Suprapubic skin (tissue), 4 donors: ENCODE results near the gene DERL3. TPM values are rescaled to one million over a fixed set of nuclear protein-coding genes. Genes with fewer than 3 reads are reported as not detected.

Experiments used
- DNase-seq, 2 donors: peaks; one replicate each; pipeline ENCODE4 v3.0.0-alpha.2; 2019; ENCODE audit warnings: low spot score in 2 of 2
- H3K27ac ChIP-seq: fragments of 200-600 bp; sonication (generic); one replicate; pipeline ENCODE4 v1.5.1; 2019
- H3K27me3 ChIP-seq: fragments of 200-600 bp; sonication (generic); one replicate; pipeline ENCODE4 v1.5.1; 2019
- H3K36me3 ChIP-seq: fragments of 200-600 bp; sonication (generic); one replicate; pipeline ENCODE4 v1.5.1; 2019
- H3K4me1 ChIP-seq: fragments of 200-600 bp; sonication (generic); one replicate; pipeline ENCODE4 v1.5.1; 2019
- H3K4me3 ChIP-seq: fragments of 200-600 bp; sonication (generic); one replicate; pipeline ENCODE4 v1.5.1; 2019; ENCODE audit warnings: mild to moderate bottlenecking
- H3K9me3 ChIP-seq: fragments of 200-600 bp; sonication (generic); one replicate; pipeline ENCODE4 v1.5.1; 2019
- CTCF ChIP-seq, 2 donors: fragments of 200-600 bp in 1 of 2; fragments of 450-650 bp in 1 of 2; sonication (generic) in 1 of 2; IDR thresholded peaks; one replicate each; pipeline ENCODE4 v1.5.1; 2016 to 2019; ENCODE audit warnings: antibody characterized with exemption in 2 of 2, mild to moderate bottlenecking in 1 of 2, moderate library complexity in 1 of 2
- EP300 ChIP-seq: sonication (generic); formaldehyde crosslinking; IDR thresholded peaks from one replicate; pipeline ENCODE4 v1.6.1; 2017; ENCODE audit warnings: antibody characterized with exemption
- POLR2A ChIP-seq, 2 donors: fragments of 450-650 bp; IDR thresholded peaks; one replicate each; pipeline ENCODE4 v1.6.1; 2017; ENCODE audit warnings: antibody characterized with exemption in 2 of 2, mild to moderate bottlenecking in 2 of 2, moderate library complexity in 2 of 2
- POLR2AphosphoS5 ChIP-seq, 3 donors: sonication (generic); formaldehyde crosslinking; IDR thresholded peaks; one replicate each; pipeline ENCODE4 v1.6.1; 2017; ENCODE audit warnings: antibody characterized with exemption in 3 of 3
- WGBS: methylation state at CpG from one replicate; pipeline ENCODE4 v1.1.5; 2018; 5-methylcytosine and 5-hydroxymethylcytosine counted together
- total RNA-seq, 4 donors: library from RNA; depleted of rRNA; stranded (reverse); fragments of >200 nt; gene quantifications; one replicate each; pipeline ENCODE4 v1.1.0, GENCODE V29; 2016

DERL3 gene
- total RNA-seq, 4 donors from 2014 or later: 0.34 to 0.94 (median 0.56) TPM; not detected in 1

- Histone ChIP-seq H3K4me1 (peaks cover 58% of the 10 kb centered on the region), H3K9me3 (no peaks in the 10 kb centered on the region), H3K4me3 (peak overlapping the region; percentile 95), H3K27ac (peak overlapping the region; percentile 100), H3K27me3 (no peaks in the 10 kb centered on the region), H3K36me3 (peaks cover 10% of the 10 kb centered on the region)
- WGBS: 1% methylated on average over 4 of the region's 5 CpGs
- TF ChIP-seq POLR2A (IDR thresholded peaks at IDR 0.05): no peak
- DNase-seq: no peak
Measured at GRCh38 chr22:23787600-23787896, 51.3 kb downstream of the DERL3 start.

- peak in 1 of 3 donors; percentile 46 for TF ChIP-seq POLR2AphosphoS5 (IDR thresholded peaks at IDR 0.05)
- no peak for TF ChIP-seq EP300
- peak in 1 of 2 donors; percentile 44 for TF ChIP-seq POLR2A (IDR thresholded peaks at IDR 0.05)
- TF ChIP-seq CTCF (IDR thresholded peaks at IDR 0.05): no peak
- Histone ChIP-seq H3K27me3 (no peaks in the 10 kb centered on the region), H3K4me1 (peaks cover 57% of the 10 kb centered on the region), H3K9me3 (no peaks in the 10 kb centered on the region), H3K27ac (peak within 1 kb of the TSS; percentile 100), H3K4me3 (peak within 1 kb of the TSS; percentile 95), H3K36me3 (peaks cover 4% of the 10 kb centered on the region)
- DNase-seq: peak; percentile 91 to 92
- 0% methylated on average over 55 of the region's 97 CpGs for WGBS
Measured at GRCh38 chr22:23786752-23787599, 51.8 kb downstream of the DERL3 start, which contains the start of gene SMARCB1. SMARCB1 (plus strand) TSS chr22:23786966; CDS start chr22:23787170, 204 bp downstream.

GRCh38 chr22:23786261-23786710, 52.5 kb downstream of the DERL3 start:
- TF ChIP-seq CTCF (IDR thresholded peaks at IDR 0.05): no peak

More at GRCh38 chr22:23786261-23786710, 52.5 kb downstream of the DERL3 start:
- Histone ChIP-seq H3K36me3 (no peaks in the 10 kb centered on the region), H3K4me1 (peaks cover 58% of the 10 kb centered on the region), H3K27me3 (no peaks in the 10 kb centered on the region), H3K9me3 (no peaks in the 10 kb centered on the region), H3K27ac (peak overlapping the region; percentile 100), H3K4me3 (peak overlapping the region; percentile 95)
- 34% methylated on average over 9 of the region's 9 CpGs for whole genome bisulfite sequencing
- DNase-seq: no peak

Other genes starting within 250 kb of the DERL3 start
- gene DRICH1, start 206.7 kb downstream of the DERL3 start, total RNA-seq: 1 to 10 TPM in 1 of 4 donors, not detected in 3; 1.3 TPM
- gene RGL4, start 148.0 kb downstream of the DERL3 start, total RNA-seq: not detected
- gene ZNF70, start 87.9 kb downstream of the DERL3 start, total RNA-seq: 1 to 10 TPM; 1.7 to 5.1 (median 3.1) TPM
- not detected for gene VPREB3, start 84.6 kb downstream of the DERL3 start, total RNA-seq
- gene C22orf15, start 76.0 kb downstream of the DERL3 start, total RNA-seq: not detected
- 10 to 100 TPM; 26.7 to 46.4 (median 32.2) TPM for gene CHCHD10, start 71.0 kb downstream of the DERL3 start, total RNA-seq
- gene MMP11, start 66.2 kb downstream of the DERL3 start, total RNA-seq: 1 to 10 TPM in 2 of 4 donors, under 1 TPM in 1, not detected in 1; 0.60 to 3.9 (median 2.1) TPM
- 10 to 100 TPM; 54.2 to 73.9 (median 61.3) TPM for gene SMARCB1, start 52.0 kb downstream of the DERL3 start, total RNA-seq
- 10 to 100 TPM in 2 of 4 donors, 1 to 10 TPM in 2; 3.2 to 12.5 (median 8.7) TPM for gene SLC2A11, start 18.9 kb upstream of the DERL3 start, total RNA-seq
- gene MIF, start 55.4 kb upstream of the DERL3 start, total RNA-seq: 100 to 1,000 TPM; 261 to 363 (median 313) TPM
- gene GSTT2B, start 122.2 kb upstream of the DERL3 start, total RNA-seq: 10 to 100 TPM in 1 of 4 donors, 1 to 10 TPM in 3; 3.2 to 13.5 (median 6.7) TPM
- gene DDTL, start 127.9 kb upstream of the DERL3 start, total RNA-seq: 1 to 10 TPM in 3 of 4 donors, not detected in 1; 1.5 to 2.0 (median 2.0) TPM
- 100 to 1,000 TPM; 103 to 171 (median 130) TPM for gene DDT, start 135.4 kb upstream of the DERL3 start, total RNA-seq
- under 1 TPM in 1 of 4 donors, not detected in 3; 0.81 TPM for gene GSTT2, start 141.1 kb upstream of the DERL3 start, total RNA-seq
- not detected for gene GSTT4, start 166.4 kb upstream of the DERL3 start, total RNA-seq
- 10 to 100 TPM; 26.7 to 97.3 (median 42.5) TPM for gene CABIN1, start 172.3 kb upstream of the DERL3 start, total RNA-seq